HG02623 (cell line): ENCODE data around the gene KCNN1.
"Not testable (repeated sequence)": the region's sequence is repeated elsewhere in the genome, so short reads cannot be mapped to it uniquely, and the experiment has no call there.

Experiments used
- ATAC-seq: cut with Tn5 transposase; IDR thresholded peaks from one replicate; pipeline ENCODE4 v1.9.1; 2021; ENCODE audit warnings: moderate library complexity; ENCODE audit not compliant: unreplicated experiment

KCNN1 gene

DNA sequence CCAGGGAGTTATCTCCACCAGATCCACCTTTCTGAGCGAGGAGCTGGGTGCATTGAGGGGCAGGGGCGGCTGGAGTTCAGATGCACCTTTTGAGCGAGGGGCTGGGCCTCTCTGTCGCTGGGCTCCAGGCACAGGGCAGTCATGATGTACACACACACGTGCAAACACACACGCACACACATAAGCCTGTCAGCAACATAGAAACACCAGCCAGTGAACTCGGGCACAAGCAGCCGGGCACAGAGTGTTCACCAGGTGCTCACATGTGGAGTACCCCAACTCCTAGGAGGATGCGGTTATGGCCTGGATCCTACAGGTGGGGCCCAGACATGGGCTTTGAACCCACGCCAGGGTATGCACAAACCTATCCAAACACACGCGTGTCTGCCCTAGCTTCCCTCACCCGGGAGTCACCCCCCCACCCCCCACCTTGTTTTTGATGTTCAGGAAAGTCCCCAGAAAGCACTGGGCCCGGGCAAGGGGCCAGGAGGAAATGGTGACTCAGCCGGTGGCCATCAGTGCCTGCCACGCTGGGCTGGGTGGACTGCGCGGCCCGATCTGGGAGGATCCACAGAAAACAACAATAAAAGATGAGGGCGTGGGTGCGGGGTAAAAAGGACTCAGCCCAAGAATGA is 54.3 kb downstream of the KCNN1 start:
- ATAC-seq, result no peak

DNA sequence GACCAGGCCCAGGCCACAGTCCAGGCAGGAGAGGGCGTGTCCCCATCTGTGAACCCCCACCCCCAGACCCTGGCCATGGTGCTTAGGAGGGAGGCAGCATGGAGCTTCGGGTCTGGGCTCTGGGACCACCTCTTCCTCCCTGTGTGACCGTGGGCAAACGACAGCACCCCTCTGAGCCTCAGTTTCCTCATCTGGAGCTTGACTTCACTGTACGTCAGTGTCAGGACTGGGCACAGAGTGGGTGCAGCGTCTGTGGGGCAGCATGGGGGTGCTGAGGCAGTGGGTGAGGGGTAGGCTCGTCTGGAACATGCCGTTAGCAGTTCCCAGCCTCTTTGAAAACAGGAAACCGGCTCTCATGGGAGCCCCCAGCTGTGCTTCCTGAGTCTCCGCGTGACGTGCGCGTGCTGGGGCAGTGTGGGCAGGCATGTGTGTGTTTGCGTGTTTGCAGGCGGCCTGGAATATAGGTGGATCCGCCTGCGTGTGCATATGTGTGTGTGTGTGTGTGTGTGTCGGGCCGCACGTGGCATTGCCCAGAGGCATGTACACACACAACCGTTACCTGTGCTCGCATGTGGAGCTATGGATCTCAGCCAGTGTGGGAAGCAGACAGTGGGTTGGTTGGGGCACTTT is 56.8 kb downstream of the KCNN1 start:
- no peak for ATAC-seq

DNA sequence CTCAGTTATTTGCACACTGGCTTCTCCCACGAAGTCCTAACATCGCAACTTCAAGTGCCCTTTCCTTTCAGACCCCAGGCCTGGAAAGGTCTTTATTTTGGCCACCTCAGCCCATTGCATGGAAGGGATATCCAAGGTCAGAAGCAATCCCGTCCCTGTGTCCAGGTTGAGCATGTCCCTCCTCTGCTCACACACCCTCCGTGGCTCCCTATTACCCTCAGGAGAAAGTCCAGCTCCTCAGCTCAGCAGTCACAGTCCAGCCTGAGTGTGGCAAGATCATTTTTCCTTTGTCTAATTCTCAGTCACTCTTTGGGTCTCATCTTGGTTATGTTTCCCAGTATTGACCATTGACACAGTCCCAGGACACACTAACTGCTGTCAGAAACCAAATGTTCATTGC is 60.2 kb downstream of the KCNN1 start:
- no peak for ATAC-seq

DNA sequence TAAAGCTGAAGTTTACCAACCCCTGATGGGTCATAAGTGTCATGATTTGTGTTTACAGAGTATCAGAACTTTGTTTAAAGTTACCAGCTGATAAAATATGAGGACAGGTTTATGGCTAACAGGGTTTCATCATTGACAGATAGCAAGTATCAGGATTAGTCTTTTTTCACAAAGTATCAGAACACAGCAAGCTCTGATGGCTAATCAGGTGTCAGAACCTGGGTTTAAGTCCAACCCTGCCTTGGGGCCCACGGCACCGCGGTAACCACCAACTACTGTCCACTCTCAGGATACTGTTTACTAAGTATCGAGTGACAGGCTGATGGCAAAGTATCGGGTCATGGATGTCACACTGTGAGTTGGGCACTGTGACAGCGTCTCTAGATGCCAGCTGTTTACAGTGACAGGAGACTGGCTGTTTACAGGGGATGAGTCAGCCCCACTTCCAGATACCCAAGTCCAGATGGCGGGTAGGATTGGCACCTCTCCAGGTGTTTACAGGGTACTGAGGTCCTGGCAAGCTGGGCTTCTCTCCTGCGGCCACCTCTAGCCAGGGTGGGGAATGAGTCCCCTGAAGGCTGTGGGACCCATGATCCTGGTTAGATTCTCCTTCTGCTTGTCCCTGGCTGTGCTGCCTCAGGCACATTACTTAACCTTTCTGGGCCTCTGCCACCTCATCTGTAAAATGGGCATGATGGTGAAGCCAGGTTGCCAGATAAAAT is 62.9 kb downstream of the KCNN1 start:
- ATAC-seq, result no peak

DNA sequence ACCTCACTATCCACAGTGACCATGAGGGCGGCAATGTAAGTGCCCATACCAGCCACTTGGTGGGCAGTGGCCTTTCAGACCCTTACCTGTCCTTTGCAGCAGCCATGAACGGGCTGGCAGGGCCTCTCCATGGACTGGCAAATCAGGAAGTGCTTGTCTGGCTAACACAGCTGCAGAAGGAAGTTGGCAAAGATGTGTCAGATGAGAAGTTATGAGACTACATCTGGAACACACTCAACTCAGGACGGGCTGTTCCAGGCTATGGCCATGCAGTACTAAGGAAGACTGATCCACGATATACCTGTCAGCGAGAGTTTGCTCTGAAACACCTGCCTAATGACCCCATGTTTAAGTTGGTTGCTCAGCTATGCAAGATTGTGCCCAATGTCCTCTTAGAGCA is 64.5 kb downstream of the KCNN1 start:
- not testable (repeated sequence) for ATAC-seq

DNA sequence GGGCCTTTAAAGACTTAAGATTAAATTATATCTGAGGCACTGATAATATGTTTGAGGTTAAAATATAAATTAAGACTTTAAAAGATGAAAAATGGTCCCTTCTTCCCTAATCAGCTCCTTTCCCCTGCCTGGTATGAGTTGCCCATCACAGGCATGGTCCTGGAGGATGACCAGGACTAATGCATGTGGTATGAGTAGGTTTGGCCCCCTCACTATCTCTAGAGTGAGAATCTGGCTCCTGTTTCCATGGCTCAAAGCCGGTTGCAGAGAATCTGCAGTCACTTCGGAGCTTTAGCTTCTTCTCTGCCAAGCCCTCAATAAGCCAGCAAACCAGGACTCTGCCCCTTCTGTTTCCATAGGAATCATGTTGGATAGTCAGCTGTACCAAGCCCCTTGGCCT is 65.2 kb downstream of the KCNN1 start:
- ATAC-seq, result not testable (repeated sequence)

DNA sequence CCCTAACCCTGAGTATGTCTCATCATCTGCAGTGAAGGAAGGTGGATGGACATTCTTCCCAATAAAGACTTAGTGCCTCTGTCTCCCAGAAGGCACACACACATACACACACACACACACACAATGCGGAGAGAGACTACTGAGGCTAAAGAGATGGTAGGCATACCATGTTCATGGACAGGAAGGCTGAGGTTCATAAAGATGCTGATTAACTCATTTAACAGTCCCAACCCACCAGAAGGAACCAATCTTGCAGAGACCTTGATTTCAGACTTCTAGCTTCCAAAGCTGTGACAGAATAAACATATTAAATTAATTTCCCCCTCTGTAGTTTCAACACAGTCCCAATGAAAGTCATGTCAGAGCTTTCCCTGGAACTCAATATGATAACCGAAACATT is 74.1 kb downstream of the KCNN1 start:
- ATAC-seq, result no peak

DNA sequence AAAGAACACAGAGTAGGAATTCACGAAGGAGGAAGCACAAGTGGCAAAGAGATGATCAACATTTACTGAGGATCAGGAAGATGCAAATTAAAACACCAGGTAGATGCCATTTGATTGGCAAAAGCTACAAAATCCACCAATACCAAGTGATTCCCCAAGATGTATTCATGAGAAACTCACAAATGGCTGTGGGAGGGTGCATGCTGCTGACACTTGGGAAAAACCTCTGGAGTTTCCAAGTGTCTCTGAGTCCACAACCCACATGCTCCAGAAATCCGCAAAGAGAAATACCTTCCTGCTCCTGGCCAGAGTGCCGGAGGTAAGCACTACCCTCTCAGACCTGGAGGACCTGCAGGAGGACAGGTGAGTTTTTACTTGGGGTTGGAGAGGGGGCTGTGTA is 76.8 kb downstream of the KCNN1 start:
- ATAC-seq, result no peak

DNA sequence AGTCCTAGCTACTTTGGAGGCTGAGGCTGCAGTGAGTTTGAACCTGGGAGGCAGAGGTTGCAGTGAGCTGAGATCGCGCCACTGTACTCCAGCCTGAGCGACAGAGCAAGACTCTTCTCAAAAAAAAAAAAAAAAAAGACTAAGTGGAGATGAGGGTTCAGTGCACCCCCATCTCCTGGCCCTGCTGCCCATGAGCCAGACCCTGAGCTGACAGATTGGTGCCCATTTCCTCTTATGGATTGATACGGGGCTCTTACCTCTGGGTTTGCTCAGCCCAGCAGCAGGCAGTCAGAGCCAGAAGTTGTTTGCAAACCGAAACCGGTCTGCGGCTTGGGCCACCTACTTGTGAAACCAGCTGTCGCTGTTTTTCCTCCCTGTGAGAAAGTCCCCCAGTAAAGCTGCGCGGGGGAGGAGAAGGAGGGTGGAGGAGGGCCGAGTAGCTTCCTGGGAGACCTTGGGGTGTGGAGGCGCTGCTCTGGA is 78.0 kb downstream of the KCNN1 start:
- ATAC-seq, result peak; percentile 89

DNA sequence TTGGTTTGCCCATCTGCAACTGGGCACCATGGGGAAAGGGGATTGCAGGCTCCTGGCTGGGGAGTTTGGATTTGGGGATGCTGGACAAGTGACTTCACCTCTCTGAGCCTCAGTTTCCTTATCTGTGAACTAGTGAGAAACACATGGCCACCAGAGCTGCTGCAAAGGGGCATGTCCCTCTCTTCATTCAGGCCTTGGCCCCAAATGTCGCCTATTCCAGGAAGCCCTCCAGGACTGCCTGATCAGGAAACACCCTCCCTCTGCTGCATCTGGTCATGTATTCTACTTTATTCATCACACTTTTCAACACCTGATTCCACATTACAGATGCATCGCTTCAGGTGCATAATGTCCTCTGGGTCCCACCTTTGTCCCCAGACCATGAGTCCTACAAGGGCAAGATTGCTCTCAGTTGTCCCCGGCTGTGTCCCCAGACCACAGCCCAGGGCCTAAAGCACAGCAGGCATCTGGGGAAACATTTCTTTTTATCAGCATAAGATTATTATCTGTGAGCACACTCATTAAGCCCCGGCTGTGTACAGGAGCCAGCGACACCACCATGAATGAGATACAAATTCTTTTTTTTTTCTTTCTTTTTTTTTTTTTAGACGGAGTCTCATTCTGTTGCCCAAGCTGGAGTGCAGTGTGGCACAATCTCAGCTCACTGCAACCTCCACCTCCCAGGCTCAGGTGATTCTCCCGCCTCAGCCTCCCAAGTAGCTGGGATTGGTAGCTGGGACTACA is 78.6 kb downstream of the KCNN1 start:
- ATAC-seq, result no peak

DNA sequence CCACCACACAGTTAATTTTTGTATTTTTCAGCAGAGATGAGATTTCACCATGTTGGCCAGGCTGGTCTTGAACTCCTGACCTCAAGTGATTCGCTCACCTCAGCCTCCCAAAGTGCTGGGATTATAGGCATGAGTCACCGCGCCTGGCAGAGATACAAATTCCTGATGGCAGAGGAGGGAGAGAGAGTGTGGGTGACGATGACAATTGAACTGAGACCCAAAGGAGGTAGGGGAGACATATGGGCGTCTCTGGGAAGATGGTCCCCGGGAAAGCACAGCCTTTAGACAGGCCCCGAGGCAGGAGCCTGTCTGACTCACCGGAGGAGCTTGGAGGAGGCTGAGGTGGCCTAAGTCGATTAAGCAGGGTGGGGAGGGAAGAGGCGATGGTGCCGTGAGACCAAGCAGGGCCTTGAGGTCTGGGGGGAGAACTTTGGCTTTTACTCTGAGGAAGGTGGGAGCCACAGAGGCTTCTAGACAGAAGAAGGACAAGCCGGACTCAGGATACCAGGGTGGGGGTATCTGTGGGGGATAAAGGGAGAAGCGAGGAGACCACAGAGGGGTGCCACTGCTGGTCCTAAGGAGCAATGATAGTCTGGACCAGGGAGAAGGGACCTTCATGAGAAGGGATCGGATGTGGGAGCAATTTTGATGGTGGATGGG is 79.3 kb downstream of the KCNN1 start:
- ATAC-seq, result no peak

DNA sequence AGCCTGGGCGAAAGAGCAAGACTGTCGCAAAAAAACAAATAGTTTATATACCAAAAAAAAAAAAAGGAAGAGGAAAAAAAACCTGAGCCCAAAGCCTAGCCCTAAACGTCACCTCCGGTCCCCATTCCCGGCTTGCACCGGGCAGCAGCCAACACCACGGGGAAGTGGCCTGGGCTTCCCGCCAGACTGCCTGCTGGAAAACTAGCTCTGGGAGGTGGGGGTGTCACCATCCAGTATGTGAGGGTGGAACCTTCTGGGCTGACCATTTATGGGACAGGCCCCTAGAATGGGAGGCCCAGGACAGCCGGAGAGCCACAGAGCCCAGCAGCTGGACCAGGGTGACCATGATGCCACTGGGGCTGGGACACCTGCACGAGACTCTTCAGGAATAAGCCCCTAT is 82.5 kb downstream of the KCNN1 start:
- ATAC-seq, result no peak
